Erythroblast (primary cell): ENCODE measurements around the gene PKDCC.

Source experiments
- GATA1 ChIP-seq: IDR thresholded peaks from 2 replicates; pipeline ENCODE4 v1.6.1; 2011; ENCODE audit warnings: low read depth, mild to moderate bottlenecking, control low read depth, low read length, moderate library complexity
- POLR2A ChIP-seq: IDR thresholded peaks from 2 replicates; pipeline ENCODE4 v1.6.1; 2011; ENCODE audit warnings: mild to moderate bottlenecking, low read length

GRCh38 chr2:42077343-42077742 is 29.5 kb downstream of the PKDCC start:
- no peak for TF ChIP-seq POLR2A
- no peak for TF ChIP-seq GATA1
